ENCODE data around the gene NLRP13. TPM values are rescaled to one million over a fixed set of nuclear protein-coding genes. Genes with fewer than 3 reads are reported as not detected.

NLRP13 gene
- total and polyA plus RNA-seq, 2 donors from 2014 or later, result not detected

DNA sequence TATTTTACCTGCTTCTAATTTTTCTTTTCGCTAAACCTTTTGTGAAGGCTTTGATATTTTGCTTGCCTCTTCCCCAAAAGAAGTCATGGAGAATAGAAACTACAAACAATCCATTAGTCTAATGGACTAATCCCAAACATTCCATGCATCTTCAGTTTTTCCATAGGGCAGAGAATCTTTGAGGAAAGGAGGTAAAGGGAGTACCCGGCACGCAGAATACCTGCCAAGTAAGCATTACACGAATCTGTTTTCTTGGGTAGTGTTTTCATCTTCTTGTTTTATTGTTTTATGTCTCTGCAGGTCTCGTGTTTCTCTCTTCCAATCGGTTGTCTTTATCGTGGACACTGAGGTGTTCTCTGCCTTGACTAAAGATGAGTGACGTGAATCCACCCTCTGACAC, 15.4 kb upstream of the NLRP13 start, which contains the start of gene NLRP8:
NLRP8 (plus strand) TSS at position 301 of the 400 bp plus-strand sequence.
- intact Hi-C loops (cut with DNase I), result no loop called here
- H3K4me3 ChIP-seq (ENCODE audit: low read length in 3 of 3), result no peak within 1 kb of the TSS
- FAIRE-seq, result no peak

DNA sequence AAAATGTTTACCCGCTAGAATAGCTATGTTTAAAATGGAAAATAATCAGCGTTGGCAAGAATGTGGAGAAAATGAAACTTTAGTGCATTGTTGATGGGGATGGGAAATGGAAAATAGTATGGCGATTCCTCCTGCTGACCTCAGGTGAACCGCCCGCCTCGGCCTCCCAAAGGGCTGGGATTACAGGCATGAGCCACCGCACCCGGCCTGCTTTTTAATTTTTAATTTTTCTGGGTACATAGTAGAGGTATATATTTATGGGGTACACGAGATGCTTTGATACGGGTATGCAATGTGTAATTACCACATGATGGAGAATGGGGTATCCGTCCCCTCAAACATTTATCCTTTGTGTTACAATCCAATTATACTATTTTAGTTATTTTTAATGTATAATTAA, 8.2 kb upstream of the NLRP13 start:
- Histone ChIP-seq H3K9ac (ENCODE audit: low read length in 3 of 3) (no peak overlapping the region), H3K4me1 (ENCODE audit: control insufficient read depth in 2 of 3, insufficient read depth in 2 of 3, low read depth in 1 of 3, low read length in 3 of 3) (no peaks in the 10 kb centered on the region), H3K4me3 (ENCODE audit: low read length in 3 of 3) (no peak overlapping the region), H3K27me3 (ENCODE audit: control insufficient read depth, insufficient read depth, low read length) (no peaks in the 10 kb centered on the region), H3K9me3 (ENCODE audit: control insufficient read depth in 2 of 3, insufficient read depth in 1 of 3, low read length in 3 of 3) (no peaks in the 10 kb centered on the region), H3K27ac (ENCODE audit: low read depth in 2 of 2, low read length in 2 of 2) (no peak overlapping the region), H3K36me3 (ENCODE audit: control insufficient read depth in 2 of 3, insufficient read depth in 3 of 3, low read length in 3 of 3) (no peaks in the 10 kb centered on the region)
- no peak for DNase-seq
- no peak for FAIRE-seq
- no peak for TF ChIP-seq CTCF (IDR thresholded peaks at IDR 0.05; ENCODE audit: borderline replicate concordance, extremely low read depth, insufficient read depth)
- intact Hi-C loops (cut with DNase I), result no loop called here

More for the DNA sequence above, 15.4 kb upstream of the NLRP13 start, which contains the start of gene NLRP8:
- DNase-seq, result no peak
- peaks cover 0 to 6% (median 0%) of the 10 kb centered on the region in 3 donors for H3K9me3 ChIP-seq (ENCODE audit: control insufficient read depth in 2 of 3, insufficient read depth in 1 of 3, low read length in 3 of 3)
- H3K36me3 ChIP-seq (ENCODE audit: control insufficient read depth in 2 of 3, insufficient read depth in 3 of 3, low read length in 3 of 3), result no peaks in the 10 kb centered on the region
- no peak within 1 kb of the TSS for H3K9ac ChIP-seq (ENCODE audit: low read length in 3 of 3)
- H3K4me1 ChIP-seq (ENCODE audit: control insufficient read depth in 2 of 3, insufficient read depth in 2 of 3, low read depth in 1 of 3, low read length in 3 of 3), result no peaks in the 10 kb centered on the region
- H3K27me3 ChIP-seq (ENCODE audit: control insufficient read depth, insufficient read depth, low read length), result no peaks in the 10 kb centered on the region
- TF ChIP-seq CTCF (IDR thresholded peaks at IDR 0.05; ENCODE audit: borderline replicate concordance, extremely low read depth, insufficient read depth), result no peak
- H3K27ac ChIP-seq (ENCODE audit: low read depth in 2 of 2, low read length in 2 of 2), result no peak within 1 kb of the TSS

DNA sequence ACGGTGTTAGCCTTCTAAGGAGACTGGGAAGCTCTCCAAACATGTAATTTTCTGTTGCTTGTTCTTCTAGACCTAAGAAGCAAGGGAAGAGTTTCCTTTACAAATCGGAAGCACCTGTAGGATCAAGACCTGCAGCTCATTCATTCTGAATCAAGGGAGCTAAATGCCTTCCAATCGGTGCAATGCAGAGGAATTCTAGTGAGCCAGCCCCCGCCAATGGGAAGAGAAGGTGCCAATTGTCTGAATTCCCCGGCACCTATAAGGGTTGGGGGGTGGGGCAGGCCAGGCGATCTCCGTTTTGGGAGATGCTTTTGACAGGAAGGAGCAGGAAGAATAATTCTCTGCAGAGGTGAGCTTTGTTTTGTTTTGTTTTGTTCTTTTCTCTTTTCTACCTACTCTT, 7.1 kb upstream of the NLRP13 start:
- H3K27me3 ChIP-seq (ENCODE audit: control insufficient read depth, insufficient read depth, low read length), result no peaks in the 10 kb centered on the region
- H3K9ac ChIP-seq (ENCODE audit: low read length in 3 of 3), result no peak overlapping the region
- H3K4me1 ChIP-seq (ENCODE audit: control insufficient read depth in 2 of 3, insufficient read depth in 2 of 3, low read depth in 1 of 3, low read length in 3 of 3), result no peaks in the 10 kb centered on the region
- no peak for FAIRE-seq
- H3K9me3 ChIP-seq (ENCODE audit: control insufficient read depth in 2 of 3, insufficient read depth in 1 of 3, low read length in 3 of 3), result no peaks in the 10 kb centered on the region
- H3K4me3 ChIP-seq (ENCODE audit: low read length in 3 of 3), result no peak overlapping the region
- H3K27ac ChIP-seq (ENCODE audit: low read depth in 2 of 2, low read length in 2 of 2), result no peak overlapping the region
- no peaks in the 10 kb centered on the region for H3K36me3 ChIP-seq (ENCODE audit: control insufficient read depth in 2 of 3, insufficient read depth in 3 of 3, low read length in 3 of 3)
- TF ChIP-seq CTCF (IDR thresholded peaks at IDR 0.05; ENCODE audit: borderline replicate concordance, extremely low read depth, insufficient read depth), result no peak
- DNase-seq, result no peak
- intact Hi-C loops (cut with DNase I), result no loop called here

GRCh38 chr19:55935206-55935605, 3.1 kb upstream of the NLRP13 start:
- H3K27me3 ChIP-seq (ENCODE audit: control insufficient read depth, insufficient read depth, low read length), result no peaks in the 10 kb centered on the region
- no peaks in the 10 kb centered on the region for H3K4me1 ChIP-seq (ENCODE audit: control insufficient read depth in 2 of 3, insufficient read depth in 2 of 3, low read depth in 1 of 3, low read length in 3 of 3)
- FAIRE-seq (no peak), DNase-seq (no peak)
- TF ChIP-seq CTCF (IDR thresholded peaks at IDR 0.05; ENCODE audit: borderline replicate concordance, extremely low read depth, insufficient read depth), result no peak
- H3K36me3 ChIP-seq (ENCODE audit: control insufficient read depth in 2 of 3, insufficient read depth in 3 of 3, low read length in 3 of 3), result no peaks in the 10 kb centered on the region
- H3K9me3 ChIP-seq (ENCODE audit: control insufficient read depth in 2 of 3, insufficient read depth in 1 of 3, low read length in 3 of 3), result no peaks in the 10 kb centered on the region
- no peak overlapping the region for H3K9ac ChIP-seq (ENCODE audit: low read length in 3 of 3)
- H3K27ac ChIP-seq (ENCODE audit: low read depth in 2 of 2, low read length in 2 of 2), result no peak overlapping the region
- no peak overlapping the region for H3K4me3 ChIP-seq (ENCODE audit: low read length in 3 of 3)
- intact Hi-C loops (cut with DNase I), result no loop called here
